Lung (tissue), 12 donors: ENCODE measurements around the gene OSBPL9. TPM values are rescaled to one million over a fixed set of nuclear protein-coding genes. Genes with fewer than 3 reads are reported as not detected.
A peak's percentile ranks its signal among the peaks of the same experiment; 100 is the strongest.

ENCODE experiments used
- ATAC-seq: fragments of 200-7000 bp; cut with Tn5 transposase; one replicate; pipeline ENCODE4 v1.9.1; 2020; ENCODE audit warnings: moderate number of reproducible peaks; ENCODE audit not compliant: insufficient read depth, low FRiP score
- DNase-seq, 3 donors: peaks; one replicate each; pipeline ENCODE4 v3.0.0-alpha.2; 2013 to 2017
- H3K27ac ChIP-seq, 2 donors: one replicate each; pipeline ENCODE4 v1.5.1; 2013; ENCODE audit warnings: mild to moderate bottlenecking in 2 of 2, moderate library complexity in 2 of 2, control low read depth in 1 of 2, inconsistent platforms in 1 of 2, low read depth in 1 of 2, low read length in 1 of 2
- H3K27me3 ChIP-seq, 3 donors: one replicate each; pipeline ENCODE4 v1.5.1; 2013; ENCODE audit warnings: low read length in 2 of 3; ENCODE audit not compliant: control insufficient read depth in 3 of 3, insufficient read depth in 3 of 3
- H3K36me3 ChIP-seq, 4 donors: one replicate each; pipeline ENCODE4 v1.5.1; 2013; ENCODE audit warnings: low read length in 4 of 4, mild to moderate bottlenecking in 1 of 4, moderate library complexity in 1 of 4; ENCODE audit not compliant: control insufficient read depth in 4 of 4, insufficient read depth in 4 of 4
- H3K4me1 ChIP-seq, 5 donors: one replicate each; pipeline ENCODE4 v1.5.1; 2013; ENCODE audit warnings: low read length in 5 of 5, mild to moderate bottlenecking in 2 of 5, moderate library complexity in 1 of 5; ENCODE audit not compliant: control insufficient read depth in 5 of 5, insufficient read depth in 5 of 5
- H3K4me3 ChIP-seq: one replicate; pipeline ENCODE4 v1.5.1; 2013; ENCODE audit warnings: mild to moderate bottlenecking, control low read depth, moderate library complexity
- H3K9ac ChIP-seq, 2 donors: one replicate each; pipeline ENCODE4 v1.5.1; 2013; ENCODE audit warnings: low read length in 2 of 2, control low read depth in 1 of 2; ENCODE audit not compliant: insufficient read depth in 1 of 2
- H3K9me3 ChIP-seq, 4 donors: one replicate each; pipeline ENCODE4 v1.5.1; 2013; ENCODE audit warnings: low read length in 3 of 4, mild to moderate bottlenecking in 1 of 4, moderate library complexity in 1 of 4; ENCODE audit not compliant: control insufficient read depth in 4 of 4, insufficient read depth in 3 of 4
- WGBS, 2 donors: extraction: QIAGEN DNeasy Blood & Tissue Kit; methylation state at CpG; one replicate each; pipeline ENCODE4 v1.1.7; 2013; 5-methylcytosine and 5-hydroxymethylcytosine counted together
- polyA plus RNA-seq, 2 donors: library from polyadenylated mRNA; stranded (reverse); fragments of 200-250 nt; gene quantifications; one replicate each; pipeline ENCODE4 v1.2.1, GENCODE V29; 2013
- total RNA-seq, 2 donors: library from RNA; depleted of rRNA in 1 of 2; stranded (reverse); fragments of >200 nt in 1 of 2; gene quantifications; one replicate each; pipeline ENCODE4 v1.2.1, GENCODE V29; 2014 to 2021
- TF ChIP-seq, protein P1 (sequence below): IDR thresholded peaks from 2 replicates; pipeline ENCODE4 v1.5.1; 2012; ENCODE audit warnings: mild to moderate bottlenecking; ENCODE audit errors: control extremely low read depth, extremely low read depth
- donor health status: control.
- donor health status: control.
- donor health status: Bipolar disorder and iron deficiency.
- donor health status: healthy.
- donor health status: DM: yes; HTN: yes; CAD: no.

Gene OSBPL9
- total and polyA plus RNA-seq, 4 donors, result 36.8 to 135 (median 72.4) TPM

DNA sequence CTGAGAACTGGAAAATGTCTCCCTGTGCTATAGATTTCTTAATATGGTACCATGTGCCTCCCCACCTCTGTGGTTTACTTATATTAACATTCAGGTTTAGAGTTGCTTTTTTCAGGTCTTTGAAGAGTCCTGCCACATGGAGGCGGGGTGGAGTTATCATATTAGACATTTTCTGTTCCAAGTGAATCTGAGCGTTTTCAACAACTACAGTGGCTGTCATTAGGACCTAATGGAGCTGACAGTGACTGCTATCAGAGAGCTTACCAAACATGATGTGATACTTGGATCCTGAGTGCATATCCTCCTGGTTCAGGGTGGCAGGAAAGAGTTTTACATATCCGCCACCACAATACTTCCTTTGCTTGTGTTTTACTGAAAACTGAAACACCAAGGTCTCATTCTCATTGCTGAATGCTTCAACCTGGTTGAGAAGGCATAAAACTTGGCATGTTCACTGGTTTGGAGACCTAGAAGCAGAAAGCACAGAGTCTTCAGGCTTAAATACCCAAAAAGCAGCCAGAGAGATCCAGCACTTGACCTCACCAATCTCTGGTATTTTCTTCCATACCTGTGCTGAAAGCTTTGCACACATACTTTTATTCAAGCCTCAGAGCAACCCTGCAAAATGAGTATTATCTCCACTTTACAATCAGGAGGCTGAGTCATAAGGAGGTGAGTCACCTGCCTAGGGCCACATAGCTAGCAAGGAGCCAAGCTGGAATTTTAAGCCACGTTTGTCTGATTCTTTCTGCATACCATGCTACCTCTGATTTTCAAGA is 47.4 kb upstream of the OSBPL9 start:
- 18 to 29% methylated on average over 4 of the region's 4 CpGs for WGBS, 2 donors
- H3K9ac ChIP-seq, result no peak overlapping the region
- ATAC-seq (peak; percentile 78), DNase-seq (peak in 2 of 3 donors; percentile 53 to 63)
- TF ChIP-seq, protein P1, sequence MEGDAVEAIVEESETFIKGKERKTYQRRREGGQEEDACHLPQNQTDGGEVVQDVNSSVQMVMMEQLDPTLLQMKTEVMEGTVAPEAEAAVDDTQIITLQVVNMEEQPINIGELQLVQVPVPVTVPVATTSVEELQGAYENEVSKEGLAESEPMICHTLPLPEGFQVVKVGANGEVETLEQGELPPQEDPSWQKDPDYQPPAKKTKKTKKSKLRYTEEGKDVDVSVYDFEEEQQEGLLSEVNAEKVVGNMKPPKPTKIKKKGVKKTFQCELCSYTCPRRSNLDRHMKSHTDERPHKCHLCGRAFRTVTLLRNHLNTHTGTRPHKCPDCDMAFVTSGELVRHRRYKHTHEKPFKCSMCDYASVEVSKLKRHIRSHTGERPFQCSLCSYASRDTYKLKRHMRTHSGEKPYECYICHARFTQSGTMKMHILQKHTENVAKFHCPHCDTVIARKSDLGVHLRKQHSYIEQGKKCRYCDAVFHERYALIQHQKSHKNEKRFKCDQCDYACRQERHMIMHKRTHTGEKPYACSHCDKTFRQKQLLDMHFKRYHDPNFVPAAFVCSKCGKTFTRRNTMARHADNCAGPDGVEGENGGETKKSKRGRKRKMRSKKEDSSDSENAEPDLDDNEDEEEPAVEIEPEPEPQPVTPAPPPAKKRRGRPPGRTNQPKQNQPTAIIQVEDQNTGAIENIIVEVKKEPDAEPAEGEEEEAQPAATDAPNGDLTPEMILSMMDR, result no peak
- H3K36me3 ChIP-seq, result no peaks in the 10 kb centered on the region
- no peak overlapping the region for H3K4me3 ChIP-seq
- H3K27ac ChIP-seq, result peak overlapping the region in 1 of 2 donors; percentile 79
- no peaks in the 10 kb centered on the region for H3K27me3 ChIP-seq
- H3K4me1 ChIP-seq, result peaks cover 0 to 21% (median 3%) of the 10 kb centered on the region in 5 donors
- no peaks in the 10 kb centered on the region for H3K9me3 ChIP-seq

DNA sequence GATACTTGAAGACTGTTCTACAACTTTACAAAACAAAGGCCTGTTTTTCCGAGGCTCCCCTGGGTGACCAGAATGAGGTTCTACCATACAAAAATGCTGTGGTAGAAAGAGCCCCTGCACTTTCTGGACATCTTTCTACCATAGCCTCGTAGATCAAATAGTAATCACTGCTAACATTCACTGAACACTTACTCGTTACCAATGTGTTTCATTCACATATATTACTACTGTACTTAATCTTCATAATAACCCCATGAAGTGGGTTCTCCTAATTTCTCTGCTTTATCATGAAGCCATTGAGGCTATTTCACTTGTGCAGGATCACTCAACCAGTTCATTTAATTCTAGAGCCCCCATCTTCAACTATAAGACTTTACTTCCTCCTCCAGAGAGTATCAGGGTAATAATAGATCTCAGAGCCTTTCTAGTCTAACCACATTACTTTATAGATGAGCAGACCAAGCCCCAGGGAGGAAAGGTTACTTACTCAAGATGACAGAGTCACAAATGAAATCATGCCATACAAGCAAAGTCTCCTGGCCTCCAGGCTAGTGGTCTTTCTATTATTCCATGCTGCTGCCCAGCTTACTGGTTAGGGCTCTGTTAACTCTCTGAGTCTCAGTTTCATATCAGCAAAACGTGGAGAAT is 46.7 kb upstream of the OSBPL9 start:
- peaks cover 0 to 20% (median 3%) of the 10 kb centered on the region in 5 donors for H3K4me1 ChIP-seq
- H3K27ac ChIP-seq, result no peak overlapping the region
- DNase-seq (no peak), ATAC-seq (no peak)
- TF ChIP-seq, protein P1, result no peak
- H3K9me3 ChIP-seq, result no peaks in the 10 kb centered on the region
- no peak overlapping the region for H3K9ac ChIP-seq
- H3K36me3 ChIP-seq, result no peaks in the 10 kb centered on the region
- H3K4me3 ChIP-seq, result no peak overlapping the region
- WGBS, 2 donors, result 60% methylated on average over 4 of the region's 4 CpGs
- H3K27me3 ChIP-seq, result no peaks in the 10 kb centered on the region

DNA sequence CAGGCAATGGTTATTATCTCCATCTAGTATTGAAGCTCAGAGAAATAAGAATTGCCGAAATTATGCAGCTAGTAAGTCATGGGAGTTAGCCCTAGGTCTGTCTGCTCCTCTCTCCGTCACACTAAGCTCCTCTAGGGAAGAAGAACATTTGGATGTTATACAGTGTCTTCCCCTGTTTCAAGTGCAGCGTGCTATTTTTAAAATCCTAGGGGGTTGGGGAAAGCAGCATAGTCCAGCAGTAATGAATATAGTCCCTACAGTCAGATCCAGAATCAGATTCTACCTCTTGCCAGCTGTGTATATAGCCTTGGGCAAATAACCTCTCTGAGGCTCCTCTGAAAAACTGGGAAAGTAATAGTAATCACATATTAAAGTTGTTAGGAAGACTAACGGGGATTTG is 44.5 kb upstream of the OSBPL9 start:
- TF ChIP-seq, protein P1, result no peak
- H3K9ac ChIP-seq, result no peak overlapping the region
- ATAC-seq (no peak), DNase-seq (no peak)
- no peaks in the 10 kb centered on the region for H3K9me3 ChIP-seq
- H3K27me3 ChIP-seq, result no peaks in the 10 kb centered on the region
- 90 to 95% methylated on average over 4 of the region's 4 CpGs for WGBS, 2 donors
- peaks cover 0 to 17% (median 7%) of the 10 kb centered on the region in 5 donors for H3K4me1 ChIP-seq
- H3K27ac ChIP-seq, result no peak overlapping the region
- no peaks in the 10 kb centered on the region for H3K36me3 ChIP-seq
- no peak overlapping the region for H3K4me3 ChIP-seq
